Upper lobe of left lung (tissue), 4 donors: ENCODE measurements around the gene CHRNA10.

Source experiments
- CTCF ChIP-seq, 6 experiments: fragments of 450-650 bp in 4 of 6; fragments of 200-600 bp in 2 of 6; sonication (generic) in 2 of 6; IDR thresholded peaks; one replicate each; pipeline ENCODE4 v1.5.1; 2016 to 2019; ENCODE audit warnings: antibody characterized with exemption in 6 of 6
- EP300 ChIP-seq, 4 donors: sonication (generic); formaldehyde crosslinking; IDR thresholded peaks; one replicate each; pipeline ENCODE4 v1.5.1; 2017; ENCODE audit warnings: antibody characterized with exemption in 4 of 4, control low read depth in 2 of 4
- POLR2A ChIP-seq, 4 donors: fragments of 450-650 bp; IDR thresholded peaks; one replicate each; pipeline ENCODE4 v1.5.1; 2016 to 2017; ENCODE audit warnings: antibody characterized with exemption in 4 of 4, mild to moderate bottlenecking in 2 of 4
- POLR2AphosphoS5 ChIP-seq, 2 donors: sonication (generic); formaldehyde crosslinking; IDR thresholded peaks; one replicate each; pipeline ENCODE4 v1.5.1; 2017; ENCODE audit warnings: antibody characterized with exemption in 2 of 2

DNA sequence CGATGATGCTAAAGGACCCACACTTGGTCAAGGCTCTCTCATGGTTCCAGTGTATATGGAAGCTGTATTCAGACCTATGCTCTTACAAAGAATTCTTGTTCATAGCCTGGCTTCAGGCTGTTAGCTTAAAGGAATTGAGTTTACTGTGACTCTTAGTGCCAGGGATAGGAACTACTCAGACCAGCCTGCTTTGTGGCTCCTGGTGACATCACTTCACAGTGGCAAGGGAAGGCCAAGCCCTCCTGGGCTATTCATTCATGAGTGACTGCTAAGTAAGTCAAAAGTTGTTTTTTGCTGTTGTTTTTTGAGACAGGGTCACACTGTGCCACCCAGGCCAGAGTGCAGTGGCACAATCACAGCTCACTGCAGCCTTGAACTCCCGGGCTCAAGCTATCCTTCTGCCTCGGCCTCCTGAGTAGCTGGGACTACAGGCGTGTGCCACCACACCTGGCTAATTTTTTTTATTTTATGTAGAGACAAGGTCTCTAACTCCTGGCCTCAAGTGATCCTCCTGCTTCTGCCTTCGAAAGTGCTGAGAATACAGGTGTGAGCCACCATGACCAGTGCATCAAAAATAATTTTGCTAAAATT, 39.0 kb downstream of the CHRNA10 start:
- TF ChIP-seq CTCF (IDR thresholded peaks at IDR 0.05) (no peak), POLR2A (IDR thresholded peaks at IDR 0.05) (no peak), EP300 (IDR thresholded peaks at IDR 0.05) (no peak), POLR2AphosphoS5 (IDR thresholded peaks at IDR 0.05) (no peak)
